ENCODE measurements around the gene C12orf76.
"Not testable (repeated sequence)": the region's sequence is repeated elsewhere in the genome, so short reads cannot be mapped to it uniquely, and the experiment has no call there.

The C12orf76 gene

DNA sequence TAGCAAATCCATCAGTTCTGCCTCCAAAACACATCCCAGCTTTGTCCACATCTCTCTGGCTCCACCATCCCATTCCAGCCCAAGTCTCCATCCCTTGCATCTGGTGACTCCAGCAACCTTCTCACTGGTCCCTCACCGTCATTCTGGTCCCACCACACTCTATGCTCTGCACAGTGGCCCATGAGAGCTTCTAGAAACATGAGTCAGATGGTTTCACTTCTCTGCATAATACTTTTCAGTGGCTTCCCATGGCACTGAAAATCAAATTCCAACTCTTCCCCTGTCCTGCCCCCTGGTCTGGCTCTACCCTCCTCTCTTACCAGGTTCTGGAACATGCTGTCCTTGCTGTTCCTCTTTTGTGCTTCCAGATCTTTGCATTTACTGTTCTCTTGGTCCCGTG is 17.2 kb upstream of the C12orf76 start:
- DNase-seq (ENCODE audit: low read depth in 2 of 2): no peak

DNA sequence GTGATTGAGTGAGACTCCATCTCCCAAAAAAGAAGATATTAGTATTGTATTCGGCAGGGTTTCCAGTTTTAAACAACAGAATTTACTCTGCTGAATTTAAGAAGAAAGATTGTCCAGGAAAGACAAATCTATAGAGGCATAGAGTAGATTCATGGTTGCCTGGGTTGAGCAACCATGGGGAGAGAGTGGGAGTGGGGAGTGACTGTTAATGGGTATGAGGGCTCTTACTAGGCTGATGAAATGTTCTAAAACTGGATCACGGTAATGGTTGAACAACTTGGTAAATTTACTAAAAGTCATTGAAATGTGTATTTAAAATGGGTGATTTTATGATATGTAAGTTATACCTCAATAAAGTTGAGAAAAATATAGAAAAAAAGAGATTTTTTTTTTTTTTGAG is 13.9 kb upstream of the C12orf76 start:
- DNase-seq (ENCODE audit: low read depth in 2 of 2): no peak

DNA sequence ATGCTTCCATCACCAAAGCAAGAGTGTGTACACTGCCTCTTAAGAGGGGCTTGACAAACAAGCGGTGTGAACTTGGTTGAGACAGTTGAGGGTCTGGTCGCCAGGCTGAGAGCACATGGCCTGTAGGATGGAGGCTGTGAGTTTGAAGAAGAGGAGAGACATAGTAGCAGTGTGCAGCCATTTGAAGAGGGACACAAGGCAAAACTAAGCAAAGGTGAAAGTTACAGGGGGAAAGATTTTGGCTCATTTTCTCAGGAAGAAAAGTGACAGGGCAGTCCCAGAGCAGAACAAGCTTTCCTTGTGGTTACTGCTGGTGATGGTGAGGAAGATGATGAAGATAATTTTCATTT is 11.3 kb upstream of the C12orf76 start:
- no peak for DNase-seq (ENCODE audit: low read depth in 2 of 2)

DNA sequence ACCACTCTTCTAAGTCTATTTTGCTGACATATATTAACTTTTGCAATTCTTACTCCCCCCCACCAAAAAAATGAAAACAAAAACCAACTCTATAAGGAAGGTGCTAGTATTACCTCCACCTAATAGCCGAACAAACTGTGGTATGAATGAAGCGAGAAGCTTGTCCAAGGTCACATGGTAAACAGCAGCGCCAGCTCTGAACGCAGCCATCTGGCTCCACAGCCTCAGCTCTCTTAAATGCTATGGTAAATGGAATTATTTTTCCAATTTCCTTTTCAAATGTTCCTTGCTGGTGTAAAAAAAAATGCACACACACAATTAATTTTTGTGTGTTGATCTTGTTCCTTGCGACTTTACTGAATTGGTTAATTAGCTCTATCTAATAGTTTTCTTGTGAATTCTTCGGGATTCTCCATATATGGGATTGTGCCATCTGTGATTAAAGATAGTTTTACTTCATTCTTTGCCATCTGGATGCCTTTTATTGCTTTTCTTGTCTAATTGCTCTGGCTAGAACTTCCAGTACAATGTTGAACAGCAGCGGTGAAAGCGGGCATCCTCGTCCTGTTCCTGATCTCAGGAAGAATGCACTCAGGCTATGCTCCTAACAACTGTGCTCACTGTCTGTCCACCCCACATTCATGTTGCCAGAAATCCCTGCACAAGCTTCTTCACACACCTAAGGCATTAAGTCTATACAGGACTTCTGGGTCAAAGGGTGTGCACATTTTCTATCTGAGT is 10.7 kb upstream of the C12orf76 start:
- no peak for DNase-seq (ENCODE audit: low read depth in 2 of 2)

DNA sequence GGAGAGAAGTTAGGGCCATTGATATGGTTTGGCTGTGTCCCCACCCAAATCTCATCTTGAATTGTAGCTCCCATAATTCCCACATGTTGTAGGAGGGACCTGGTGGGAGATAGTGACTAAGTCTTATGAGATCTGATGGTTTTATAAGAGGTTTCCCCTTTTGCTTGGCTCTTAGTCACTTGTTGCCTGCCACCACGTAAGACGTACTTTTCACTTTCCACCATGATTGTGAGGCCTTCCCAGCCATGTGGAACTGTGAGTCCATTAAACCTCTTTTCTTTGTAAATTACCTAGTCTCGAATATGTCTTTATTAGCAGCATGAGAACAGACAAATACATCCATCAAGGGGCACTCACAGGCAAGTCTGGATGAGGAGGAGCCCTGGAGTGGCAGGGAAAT is 8.3 kb upstream of the C12orf76 start:
- not testable (repeated sequence) for DNase-seq (ENCODE audit: low read depth in 2 of 2)

DNA sequence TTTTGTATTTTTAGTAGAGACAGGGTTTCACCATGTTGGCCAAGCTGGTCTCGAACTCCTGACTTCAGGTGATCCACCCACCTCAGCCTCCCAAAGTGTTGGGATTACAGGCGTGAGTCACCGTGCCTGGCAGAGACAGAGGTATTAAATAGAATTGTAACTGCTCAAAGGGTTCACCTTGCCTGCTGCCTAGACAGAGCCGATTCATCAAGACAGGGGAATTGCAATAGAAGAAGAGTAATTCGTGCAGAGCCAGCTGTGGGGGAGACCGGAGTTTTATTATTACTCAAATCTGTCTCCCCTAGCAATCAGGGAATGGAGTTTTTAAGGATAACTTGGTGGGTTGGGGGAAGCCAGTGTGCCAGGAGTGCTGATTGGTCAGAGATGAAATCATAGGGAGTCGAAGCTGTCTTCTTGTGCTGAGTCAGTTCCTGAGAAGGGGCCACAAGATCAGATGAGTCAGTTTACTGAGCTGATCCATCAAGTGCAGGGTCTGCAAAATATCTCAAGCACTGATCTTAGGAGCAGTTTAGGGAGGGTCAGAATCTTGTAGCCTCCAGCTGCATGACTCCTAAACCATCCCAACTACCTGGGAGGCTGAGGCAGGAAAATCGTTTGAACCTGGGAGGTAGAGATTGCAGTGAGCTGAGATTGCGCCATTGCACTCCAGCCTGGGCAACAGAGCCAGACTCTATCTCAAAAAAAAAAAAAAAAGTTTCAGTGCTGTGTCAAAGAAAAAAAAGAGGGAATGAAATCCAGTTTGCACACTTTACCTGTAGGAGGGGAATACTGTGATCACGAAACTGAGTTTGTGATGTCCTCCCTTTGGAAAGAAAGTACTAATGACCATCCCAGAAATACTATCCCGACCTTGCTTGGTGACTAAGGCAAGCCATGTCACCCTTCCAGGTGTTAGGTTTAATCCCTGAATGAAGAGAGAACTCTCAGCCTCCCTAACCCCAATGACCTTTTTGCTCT is 7.3 kb upstream of the C12orf76 start:
- DNase-seq (ENCODE audit: low read depth in 2 of 2): not testable (repeated sequence)

DNA sequence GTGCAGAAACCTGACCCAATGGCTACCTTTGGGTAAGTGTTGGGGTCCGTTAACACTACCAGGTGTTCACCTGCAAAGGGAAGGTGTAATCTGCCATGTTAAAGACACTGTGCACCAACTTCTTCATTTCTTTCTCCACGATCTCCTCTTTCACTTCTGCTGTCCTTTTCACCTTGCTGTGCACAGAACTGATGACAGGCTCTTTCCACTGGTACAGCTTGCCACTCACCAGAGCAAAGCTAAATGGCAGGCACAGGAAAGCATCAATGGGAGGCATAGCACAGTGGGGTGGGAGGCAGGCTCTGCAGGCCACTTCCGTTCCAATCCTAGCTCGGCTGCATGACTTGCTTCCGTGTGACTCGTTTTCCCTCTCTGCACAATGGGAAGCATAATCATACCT is 2.6 kb upstream of the C12orf76 start:
- DNase-seq (ENCODE audit: low read depth in 2 of 2): no peak

DNA sequence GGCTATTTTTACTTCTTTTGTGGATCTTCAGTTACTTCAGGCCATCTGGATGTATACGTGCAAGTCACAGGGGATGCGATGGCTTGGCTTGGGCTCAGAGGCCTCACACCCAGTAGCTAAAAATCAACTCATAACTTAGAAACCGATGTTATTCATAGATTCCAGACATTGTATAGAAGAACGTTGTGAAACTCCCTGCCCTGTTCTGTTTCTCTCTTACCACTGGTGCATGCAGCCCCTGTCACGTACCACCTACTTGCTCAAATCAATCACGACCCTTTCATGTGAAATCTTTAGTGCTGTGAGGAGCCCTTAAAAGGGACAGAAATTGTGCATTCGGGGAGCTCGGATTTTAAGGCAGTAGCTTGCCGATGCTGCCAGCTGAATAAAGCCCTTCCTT is 1.3 kb upstream of the C12orf76 start:
- DNase-seq (ENCODE audit: low read depth in 2 of 2): not testable (repeated sequence)

DNA sequence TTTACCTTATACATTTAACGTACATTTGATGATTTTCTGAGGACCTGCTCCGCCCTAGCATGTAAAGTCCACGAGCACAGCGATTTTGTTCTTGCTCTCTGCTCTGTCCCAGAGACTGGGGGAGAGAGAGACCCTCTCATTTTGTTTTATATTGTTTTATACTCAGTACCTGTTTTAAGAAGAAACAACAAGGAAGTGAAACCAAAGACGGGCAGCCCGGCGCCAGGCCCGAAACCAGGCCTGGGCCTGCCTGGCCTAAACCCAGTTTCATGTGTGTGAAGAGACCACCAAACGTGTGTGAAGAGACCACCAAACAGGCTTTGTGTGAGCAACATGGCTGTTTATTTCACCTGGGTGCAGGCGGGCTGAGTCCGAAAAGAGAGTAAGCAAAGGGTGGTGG is 712 bp upstream of the C12orf76 start:
- DNase-seq (ENCODE audit: low read depth in 2 of 2): not testable (repeated sequence)

DNA sequence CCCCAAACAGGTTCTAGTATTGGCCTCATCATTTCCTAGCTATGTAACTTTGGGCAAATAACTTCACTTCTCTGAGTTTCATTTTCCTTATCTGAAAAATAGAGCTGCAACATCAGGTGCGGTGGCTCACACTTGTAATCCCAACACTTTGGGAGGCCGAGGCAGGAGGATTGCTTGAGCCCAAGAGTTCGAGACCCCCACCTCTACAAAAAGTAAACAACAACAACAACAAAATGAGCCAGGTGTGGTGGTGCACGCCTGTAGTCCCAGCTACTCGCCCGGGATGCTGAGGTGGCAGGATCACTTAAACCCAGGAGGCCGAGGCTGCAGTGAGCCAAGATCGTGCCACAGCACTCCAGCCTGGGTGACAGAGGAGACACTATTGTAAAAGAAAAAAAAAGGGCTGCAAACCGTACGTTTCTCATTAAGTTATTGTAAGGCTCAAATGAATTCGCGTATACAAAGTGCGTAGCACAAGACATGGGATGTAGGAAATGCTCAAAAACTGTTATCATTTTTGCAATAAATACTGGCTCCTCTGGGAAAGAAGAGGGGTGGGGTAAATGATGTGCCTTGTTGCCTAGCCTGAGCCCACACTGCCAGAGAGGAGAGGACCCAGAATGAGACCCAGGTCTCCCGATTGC is 903 bp downstream of the C12orf76 start:
- DNase-seq (ENCODE audit: low read depth in 2 of 2): no peak

DNA sequence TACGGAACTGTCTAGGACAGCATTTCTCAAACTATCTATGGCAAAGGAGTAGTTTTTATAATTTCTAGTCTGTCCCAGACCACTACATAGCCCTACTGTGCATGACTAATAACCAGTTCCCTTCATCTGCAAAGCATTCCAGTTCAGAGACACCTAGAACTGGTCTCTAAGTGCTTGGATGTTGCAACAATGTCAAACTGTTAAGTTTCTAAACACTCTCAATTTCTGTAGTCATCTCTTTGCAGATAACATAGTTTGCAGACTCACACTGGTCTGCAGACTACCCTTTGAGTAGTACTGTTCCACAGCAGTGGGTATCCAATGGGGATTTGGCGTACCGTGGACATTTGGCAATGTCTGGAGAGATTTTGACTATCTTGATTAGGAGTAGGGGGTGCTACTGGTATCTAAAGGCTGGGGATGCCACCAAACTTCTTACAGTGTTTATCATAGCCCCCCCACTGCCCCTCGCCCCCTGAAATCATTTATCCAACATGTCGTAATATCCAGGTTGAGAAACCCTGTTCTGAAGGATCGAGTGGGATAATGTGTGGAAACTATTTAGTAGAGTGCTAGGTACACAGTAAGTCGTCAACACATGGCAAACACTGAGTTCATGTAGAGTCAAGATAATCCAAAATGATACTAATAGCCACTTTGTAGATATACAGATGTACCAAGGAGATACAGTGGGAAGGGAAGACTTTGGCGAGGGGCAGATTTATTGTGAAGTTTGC is 1.7 kb downstream of the C12orf76 start:
- no peak for DNase-seq (ENCODE audit: low read depth in 2 of 2)

DNA sequence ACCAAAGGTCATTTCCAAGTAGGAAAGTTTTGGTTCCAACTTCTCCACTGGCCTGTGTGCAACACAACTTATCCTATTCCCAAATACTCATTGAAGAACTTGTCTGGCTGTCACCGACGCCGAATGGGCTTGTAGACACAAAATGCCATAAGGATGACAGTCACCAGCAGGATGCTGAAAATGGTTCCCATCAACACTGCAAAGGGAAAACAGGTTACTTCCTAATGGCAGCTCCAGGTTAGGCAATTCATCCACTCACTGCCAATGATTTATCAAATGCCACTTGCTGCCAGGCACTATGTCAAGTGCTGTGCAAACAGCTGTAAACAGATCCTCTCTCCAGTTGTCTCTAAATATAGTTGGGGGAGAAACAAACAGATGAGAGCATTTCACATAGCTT is 6.1 kb downstream of the C12orf76 start:
- DNase-seq (ENCODE audit: low read depth in 2 of 2): no peak

DNA sequence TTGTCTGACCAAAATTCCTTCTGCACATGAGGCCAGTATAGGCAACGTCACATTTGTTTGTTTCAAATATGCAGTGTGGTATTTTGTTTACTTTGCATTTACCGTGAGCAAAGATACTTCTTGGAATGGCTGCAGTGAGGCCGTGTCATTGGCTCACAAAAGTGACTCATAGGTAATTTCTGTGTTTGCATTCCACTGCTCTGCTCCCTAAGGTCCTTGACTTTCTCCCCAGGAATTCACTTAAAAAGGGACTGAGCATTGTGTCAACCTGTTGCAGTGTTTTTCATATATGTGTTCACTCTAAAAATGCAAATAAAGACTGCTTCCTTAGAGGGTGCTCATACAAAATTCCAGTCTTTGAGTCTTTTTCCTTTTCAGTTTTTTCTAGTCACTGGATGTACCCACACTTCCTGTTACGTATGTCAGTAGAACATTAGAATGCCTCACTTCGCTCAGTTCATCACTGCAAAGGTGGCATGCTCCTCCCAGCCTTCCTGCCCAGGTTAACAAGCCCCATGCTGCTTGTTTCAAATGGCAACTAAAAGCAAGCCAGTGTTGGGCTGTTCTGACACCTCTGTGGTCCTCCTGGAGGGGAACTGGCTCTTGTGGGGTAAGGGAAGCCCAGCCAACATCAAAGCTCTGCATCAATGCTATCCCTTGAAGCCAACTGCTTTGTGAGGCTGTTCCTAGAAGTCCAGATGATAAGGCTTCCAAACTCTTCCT is 9.1 kb downstream of the C12orf76 start:
- DNase-seq (ENCODE audit: low read depth in 2 of 2): peak in 1 of 2 donors; percentile 16

DNA sequence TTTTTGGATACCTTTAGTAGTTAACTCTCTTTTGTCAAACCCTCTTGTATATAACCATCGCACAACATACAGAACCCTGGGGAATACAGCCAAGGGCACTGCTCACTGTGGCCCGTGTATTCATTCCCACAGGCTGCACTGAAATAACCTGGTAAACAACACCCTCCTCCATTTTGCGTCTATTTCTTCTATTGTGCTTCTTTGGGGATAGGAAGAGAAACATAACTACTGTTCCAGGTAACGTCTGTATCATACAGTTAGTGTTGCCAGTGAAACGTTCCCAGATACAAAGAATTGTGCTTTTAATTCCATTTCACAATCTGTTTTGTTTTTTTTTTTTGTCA is 9.6 kb downstream of the C12orf76 start:
- DNase-seq (ENCODE audit: low read depth in 2 of 2): no peak

DNA sequence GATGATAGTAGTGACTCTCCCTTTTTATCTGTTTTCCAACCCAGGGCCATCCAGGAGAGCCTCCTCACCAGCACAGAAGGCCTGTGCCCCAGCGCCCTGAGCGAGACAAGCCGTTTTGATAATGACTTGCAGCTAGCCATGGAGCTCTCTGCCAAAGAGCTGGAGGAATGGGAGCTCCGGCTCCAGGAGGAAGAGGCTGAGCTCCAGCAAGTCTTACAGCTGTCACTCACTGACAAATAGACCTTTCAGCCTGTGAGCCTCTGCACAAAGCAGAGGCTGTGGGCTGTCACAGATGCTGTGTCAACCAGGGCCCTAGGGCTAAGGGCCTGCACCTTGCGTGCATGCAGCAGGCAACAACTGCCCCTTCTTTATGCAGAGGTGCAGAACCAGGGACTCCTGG is 11.0 kb downstream of the C12orf76 start:
- DNase-seq (ENCODE audit: low read depth in 2 of 2): no peak

DNA sequence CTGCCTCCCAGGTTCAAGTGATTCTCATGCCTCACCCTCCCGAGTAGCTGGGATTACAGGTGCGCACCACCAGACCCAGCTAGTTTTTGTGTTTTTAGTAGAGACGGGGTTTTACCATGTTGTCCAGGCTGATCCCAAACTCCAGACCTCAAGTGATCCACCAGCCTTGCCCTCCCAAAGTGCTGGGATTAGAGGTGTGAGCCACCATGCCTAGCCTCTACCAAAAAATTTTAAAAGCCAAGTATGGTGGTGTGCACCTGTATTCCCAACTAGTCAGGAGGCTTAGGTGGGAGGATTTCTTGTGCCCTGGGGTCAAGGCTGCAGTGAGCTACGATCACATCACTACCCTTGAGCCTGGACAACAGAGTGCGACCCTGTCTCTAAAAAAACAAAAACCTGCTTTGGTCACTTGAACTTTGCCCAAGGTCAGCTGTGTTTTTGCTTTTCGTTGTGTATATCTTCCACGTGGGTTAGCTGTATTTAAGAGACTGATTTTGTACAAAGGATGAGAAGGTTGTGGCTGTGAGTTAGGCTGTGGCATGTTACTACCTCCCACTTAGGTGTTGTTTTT is 12.7 kb downstream of the C12orf76 start:
- DNase-seq (ENCODE audit: low read depth in 2 of 2): no peak

DNA sequence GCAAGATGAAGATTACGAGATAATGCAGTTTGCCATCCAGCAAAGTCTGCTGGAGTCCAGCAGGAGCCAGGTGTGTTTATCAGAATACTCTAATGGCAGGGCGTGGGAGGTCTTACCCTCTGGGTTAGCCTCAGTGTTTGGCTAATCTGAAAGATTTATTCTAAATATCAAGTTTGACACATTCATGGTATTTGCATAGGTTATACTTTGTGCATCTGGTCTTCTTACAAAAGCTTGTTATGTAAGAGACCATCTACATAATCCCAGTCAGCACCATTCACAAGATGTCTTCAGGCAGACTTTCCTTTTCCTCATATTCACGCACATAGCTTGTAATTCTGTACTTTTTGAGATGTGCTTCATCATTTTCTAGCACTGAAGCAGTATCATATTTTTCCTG is 14.4 kb downstream of the C12orf76 start:
- no peak for DNase-seq (ENCODE audit: low read depth in 2 of 2)

DNA sequence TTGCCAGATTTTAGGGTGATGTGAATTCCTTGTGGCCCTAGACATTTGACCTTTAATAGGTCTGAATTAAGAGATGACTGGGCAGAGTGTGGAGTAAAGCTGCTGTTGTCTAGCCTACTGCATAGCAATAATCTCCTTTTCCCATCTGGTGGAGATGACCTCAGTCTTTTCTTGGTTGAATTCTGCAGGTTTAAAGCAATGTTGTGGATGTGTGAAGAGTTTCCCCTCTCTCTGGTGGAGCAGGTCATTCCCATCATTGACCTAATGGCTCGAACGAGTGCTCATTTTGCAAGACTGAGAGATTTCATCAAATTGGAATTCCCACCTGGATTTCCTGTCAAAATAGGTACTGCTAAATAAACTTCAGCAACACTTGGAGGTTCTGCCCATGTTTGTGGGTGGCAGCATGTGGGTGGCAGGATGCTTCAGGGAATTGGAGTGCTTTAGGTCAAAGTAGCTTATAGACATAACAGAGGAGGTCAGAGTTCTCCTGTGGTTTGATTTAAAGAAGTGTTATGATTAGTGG is 19.0 kb downstream of the C12orf76 start:
- no peak for DNase-seq (ENCODE audit: low read depth in 2 of 2)

DNA sequence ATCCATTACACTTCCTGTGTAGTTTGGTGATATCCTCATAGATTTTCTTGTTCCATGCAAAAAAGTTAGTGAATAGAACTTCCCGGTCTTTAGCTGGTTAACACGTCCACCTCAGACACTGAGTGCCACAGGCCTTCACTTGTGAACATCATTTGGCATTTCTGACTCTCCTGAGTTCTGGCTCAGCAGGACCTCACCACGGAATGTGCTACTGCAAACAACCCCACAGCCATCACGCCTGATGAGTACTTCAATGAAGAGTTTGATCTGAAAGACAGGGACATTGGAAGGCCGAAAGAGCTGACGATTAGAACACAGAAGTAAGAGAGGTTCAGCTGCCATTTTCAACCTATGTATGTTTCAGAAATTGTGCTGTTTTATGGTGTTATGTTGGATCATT is 20.0 kb downstream of the C12orf76 start:
- DNase-seq (ENCODE audit: low read depth in 2 of 2): no peak

DNA sequence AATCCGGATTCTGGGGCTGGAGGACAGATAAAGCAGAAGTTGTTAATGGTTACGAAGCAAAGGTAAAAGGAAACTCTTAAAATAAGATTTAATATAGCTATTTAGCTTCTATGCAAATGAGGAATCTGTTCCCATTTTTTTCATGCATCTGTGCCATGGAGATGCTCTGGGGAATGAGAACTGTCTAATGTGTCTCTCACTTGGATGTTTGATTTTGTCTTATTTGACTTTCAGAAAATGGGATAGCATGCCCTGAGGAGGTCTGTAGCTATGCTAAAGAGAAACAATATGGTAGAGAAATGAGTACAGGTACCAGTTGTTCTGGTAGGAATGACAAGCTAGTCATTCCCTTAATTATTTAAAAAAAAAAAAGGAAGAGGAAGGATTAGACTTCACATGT is 24.3 kb downstream of the C12orf76 start:
- DNase-seq (ENCODE audit: low read depth in 2 of 2): no peak

Measured in stimulated activated CD4-positive, alpha-beta T cell treated with anti-CD3 and anti-CD28 coated beads, Interleukin-1b, Interleukin-23, amount 100 ng/mL, for 4 hours (primary cell).